ENCODE results near the gene AATF. TPM values are rescaled to one million over a fixed set of nuclear protein-coding genes. Genes with fewer than 3 reads are reported as not detected.

AATF gene
- total RNA-seq, 1 experiment from 2014 or later, result 85.2 TPM

DNA sequence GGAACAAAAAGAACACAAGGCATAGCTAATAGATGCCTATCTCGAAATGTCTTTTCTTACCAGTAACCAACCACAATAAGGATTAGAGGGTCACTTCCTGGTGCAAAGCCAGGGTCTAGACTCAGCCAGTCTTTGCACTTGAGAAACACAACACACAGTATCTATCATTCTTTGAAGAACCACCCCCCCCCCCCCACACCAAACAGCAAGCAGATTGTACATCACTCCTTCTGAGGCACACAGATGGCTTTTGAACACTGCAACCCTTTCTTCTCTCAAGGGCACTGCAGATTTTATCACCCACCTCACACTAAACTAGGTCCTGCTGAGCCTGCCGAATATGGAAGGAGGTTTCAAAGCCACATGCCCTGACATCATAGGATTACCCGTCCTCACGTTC lies 145.6 kb downstream of the AATF start:
- Mint-ChIP-seq H3K4me1 (ENCODE audit: insufficient read depth, unreplicated experiment) (no peaks in the 10 kb centered on the region), H3K36me3 (ENCODE audit: insufficient read depth, unreplicated experiment) (peaks cover 76% of the 10 kb centered on the region), H3K27ac (ENCODE audit: low read depth, unreplicated experiment) (no peak overlapping the region), H3K9me3 (ENCODE audit: unreplicated experiment) (no peaks in the 10 kb centered on the region), H3K27me3 (ENCODE audit: insufficient read depth, unreplicated experiment) (no peaks in the 10 kb centered on the region), H3K4me3 (ENCODE audit: unreplicated experiment) (no peak overlapping the region)
- DNase-seq (ENCODE audit: unreplicated experiment), result no peak
- ChIA-PET POLR2A (no interaction called here), CTCF (interaction anchor here (0.6 to 1.4 kb wide), 2 partner anchors 47 to 57 kb away, joined by 3 to 4 read pairs; no protein-coding TSS in a partner anchor)
- BruUV-seq (replicated peaks), result no TSS peak
- intact Hi-C loops (cut with micrococcal nuclease), result no loop called here
- no peak for TF ChIP-seq CTCF (IDR thresholded peaks at IDR 0.05; ENCODE audit: unreplicated experiment)

DNA sequence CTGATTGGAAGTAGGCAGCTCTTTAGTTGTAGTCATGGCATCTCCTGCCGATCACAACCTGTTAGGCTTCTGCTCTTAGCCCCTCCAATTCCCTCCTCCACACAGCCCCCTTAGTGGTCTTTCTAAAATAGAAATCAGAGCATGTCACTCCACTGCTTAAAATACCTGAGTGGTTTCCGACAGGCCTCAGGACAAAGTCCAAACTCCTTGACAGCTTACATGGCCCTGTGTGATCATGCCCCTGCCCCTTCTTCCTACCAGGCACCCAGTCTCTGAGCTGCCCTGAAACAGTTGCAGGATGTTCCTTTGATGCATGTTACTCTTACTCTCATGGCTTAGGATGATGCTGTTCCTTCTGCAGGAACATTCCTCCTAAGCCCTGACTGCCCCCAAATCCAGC lies 147.3 kb downstream of the AATF start:
- no peak for TF ChIP-seq CTCF (IDR thresholded peaks at IDR 0.05; ENCODE audit: unreplicated experiment)
- H3K27me3 Mint-ChIP-seq (ENCODE audit: insufficient read depth, unreplicated experiment), result no peaks in the 10 kb centered on the region
- intact Hi-C loops (cut with micrococcal nuclease), result no loop called here
- DNase-seq (ENCODE audit: unreplicated experiment), result no peak
- peaks cover 82% of the 10 kb centered on the region for H3K36me3 Mint-ChIP-seq (ENCODE audit: insufficient read depth, unreplicated experiment)
- BruUV-seq (replicated peaks), result no TSS peak
- no peaks in the 10 kb centered on the region for H3K9me3 Mint-ChIP-seq (ENCODE audit: unreplicated experiment)
- ChIA-PET POLR2A (no interaction called here), CTCF (interaction anchor here (0.6 kb wide), 1 partner anchor 379 kb away, joined by 3 read pairs; no protein-coding TSS in a partner anchor)
- H3K27ac Mint-ChIP-seq (ENCODE audit: low read depth, unreplicated experiment), result peak overlapping the region; percentile 10
- H3K4me3 Mint-ChIP-seq (ENCODE audit: unreplicated experiment), result no peak overlapping the region
- H3K4me1 Mint-ChIP-seq (ENCODE audit: insufficient read depth, unreplicated experiment), result no peaks in the 10 kb centered on the region

GRCh38 chr17:37097154-37097553 lies 148.4 kb downstream of the AATF start:
- Mint-ChIP-seq H3K27ac (ENCODE audit: low read depth, unreplicated experiment) (no peak overlapping the region), H3K9me3 (ENCODE audit: unreplicated experiment) (no peaks in the 10 kb centered on the region), H3K4me1 (ENCODE audit: insufficient read depth, unreplicated experiment) (no peaks in the 10 kb centered on the region), H3K27me3 (ENCODE audit: insufficient read depth, unreplicated experiment) (no peaks in the 10 kb centered on the region), H3K36me3 (ENCODE audit: insufficient read depth, unreplicated experiment) (peaks cover 75% of the 10 kb centered on the region), H3K4me3 (ENCODE audit: unreplicated experiment) (no peak overlapping the region)
- DNase-seq (ENCODE audit: unreplicated experiment), result no peak
- ChIA-PET CTCF (interaction anchor here (0.8 kb wide), 1 partner anchor 10 kb away, joined by 3 read pairs; no protein-coding TSS in a partner anchor), POLR2A (no interaction called here)
- intact Hi-C loops (cut with micrococcal nuclease), result no loop called here
- BruUV-seq (replicated peaks), result no TSS peak
- no peak for TF ChIP-seq CTCF (IDR thresholded peaks at IDR 0.05; ENCODE audit: unreplicated experiment)

- ChIA-PET POLR2A (no interaction called here), CTCF (interaction anchor here (0.5 to 1.1 kb wide), 3 partner anchors 138 to 495 kb away, joined by 3 read pairs; no protein-coding TSS in a partner anchor)
- H3K4me1 Mint-ChIP-seq (ENCODE audit: insufficient read depth, unreplicated experiment), result no peaks in the 10 kb centered on the region
- intact Hi-C loops (cut with micrococcal nuclease), result no loop called here
- H3K36me3 Mint-ChIP-seq (ENCODE audit: insufficient read depth, unreplicated experiment), result peaks cover 75% of the 10 kb centered on the region
- H3K4me3 Mint-ChIP-seq (ENCODE audit: unreplicated experiment), result no peak overlapping the region
- H3K27ac Mint-ChIP-seq (ENCODE audit: low read depth, unreplicated experiment), result no peak overlapping the region
- TF ChIP-seq CTCF (IDR thresholded peaks at IDR 0.05; ENCODE audit: unreplicated experiment), result no peak
- no peak for DNase-seq (ENCODE audit: unreplicated experiment)
- no peaks in the 10 kb centered on the region for H3K9me3 Mint-ChIP-seq (ENCODE audit: unreplicated experiment)
- H3K27me3 Mint-ChIP-seq (ENCODE audit: insufficient read depth, unreplicated experiment), result no peaks in the 10 kb centered on the region
- no TSS peak for BruUV-seq (replicated peaks)
These were observed 149.4 kb downstream of the AATF start for GRCh38 chr17:37098152-37098551.
